ENCODE data around the gene RBM20.

RBM20 gene

DNA sequence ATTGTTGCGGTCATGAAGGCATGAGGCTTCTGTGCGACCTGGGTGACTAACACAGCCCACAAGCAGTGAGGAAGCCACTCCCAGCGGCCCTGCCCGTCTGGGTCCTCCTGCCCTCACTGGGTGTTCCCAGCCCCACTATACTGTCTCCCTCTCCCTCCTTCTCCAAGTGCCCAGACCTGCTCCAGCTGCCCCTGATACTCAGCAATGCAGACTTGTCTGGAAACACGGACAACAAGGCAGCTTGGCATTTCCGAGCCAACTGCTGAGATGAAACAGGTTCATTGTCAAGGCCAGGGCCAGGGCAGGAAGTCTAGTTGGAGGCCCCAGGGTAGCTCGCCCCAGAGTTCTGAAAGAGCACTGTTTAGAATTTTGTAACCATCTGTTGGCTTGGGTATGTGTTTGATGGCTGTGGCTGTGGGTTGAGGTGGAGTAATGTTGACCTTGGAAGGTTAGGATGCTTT, 95.7 kb downstream of the RBM20 start:
- no peak for DNase-seq (ENCODE audit: low read depth)

DNA sequence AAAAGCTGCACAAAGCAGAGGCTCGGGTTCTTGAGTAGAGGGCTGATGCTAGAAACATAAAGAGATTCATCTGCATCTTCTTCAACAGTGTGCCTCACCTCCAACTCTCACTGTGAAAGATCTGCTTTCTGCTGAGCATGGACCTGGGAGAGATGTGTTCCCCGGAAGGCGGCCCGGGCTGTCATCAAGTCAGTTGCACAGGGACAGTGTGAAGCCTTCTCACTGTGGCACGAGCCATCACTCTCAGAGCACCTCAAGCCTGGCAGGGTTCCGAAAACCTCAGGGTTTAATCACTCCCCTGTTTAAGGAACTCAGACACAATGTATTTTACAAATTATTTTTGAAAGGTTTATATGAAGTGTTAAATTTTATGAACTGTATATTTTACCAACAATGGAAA, 98.7 kb downstream of the RBM20 start:
- no peak for DNase-seq (ENCODE audit: low read depth)

DNA sequence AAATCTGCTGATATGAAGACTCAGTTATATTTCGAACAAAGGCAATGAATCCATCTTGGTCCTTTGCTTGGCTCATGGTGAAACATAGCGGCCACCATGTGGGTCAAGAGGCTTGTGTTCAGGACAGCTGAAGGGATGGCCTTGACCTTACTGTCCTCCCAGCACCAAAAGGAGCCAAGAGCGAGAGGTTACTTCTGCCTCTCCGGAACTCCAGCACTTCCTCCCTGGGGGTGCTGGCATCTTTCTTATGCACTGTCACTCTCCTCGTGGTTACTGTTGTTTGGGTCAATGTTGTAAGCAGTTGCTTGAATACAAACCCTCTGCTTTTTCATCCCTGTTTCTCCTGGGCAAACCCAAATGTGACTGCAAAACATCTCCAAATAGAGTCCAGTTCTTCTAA, 100.6 kb downstream of the RBM20 start:
- no peak for DNase-seq (ENCODE audit: low read depth)

DNA sequence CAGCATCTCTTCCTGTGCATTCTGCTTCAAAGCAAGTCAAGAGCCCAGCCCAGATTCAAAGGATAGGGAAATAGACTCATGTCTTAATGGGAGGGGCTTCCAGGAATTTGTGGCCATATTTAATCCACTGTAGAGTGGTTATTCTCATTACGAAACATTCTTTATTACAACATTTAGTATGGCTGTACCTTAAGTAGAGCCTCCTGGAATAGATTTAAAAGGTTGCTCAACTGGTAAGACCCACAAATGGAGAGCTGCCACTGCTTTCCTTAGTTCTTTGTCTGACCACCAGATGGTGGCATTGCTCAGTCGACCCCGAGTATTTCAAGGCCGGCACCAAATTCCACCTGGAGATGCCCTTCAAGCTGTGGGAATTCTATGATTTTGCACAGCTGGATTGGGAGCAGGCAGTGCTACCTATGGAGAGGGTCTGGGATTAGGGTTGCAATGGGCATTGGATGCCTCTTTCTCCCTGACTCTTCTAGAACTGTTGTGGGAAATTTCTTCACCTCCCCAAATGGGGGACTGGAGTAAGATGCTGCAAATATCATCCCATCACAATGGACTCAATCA, 102.2 kb downstream of the RBM20 start:
- DNase-seq (ENCODE audit: low read depth), result peak; percentile 8

DNA sequence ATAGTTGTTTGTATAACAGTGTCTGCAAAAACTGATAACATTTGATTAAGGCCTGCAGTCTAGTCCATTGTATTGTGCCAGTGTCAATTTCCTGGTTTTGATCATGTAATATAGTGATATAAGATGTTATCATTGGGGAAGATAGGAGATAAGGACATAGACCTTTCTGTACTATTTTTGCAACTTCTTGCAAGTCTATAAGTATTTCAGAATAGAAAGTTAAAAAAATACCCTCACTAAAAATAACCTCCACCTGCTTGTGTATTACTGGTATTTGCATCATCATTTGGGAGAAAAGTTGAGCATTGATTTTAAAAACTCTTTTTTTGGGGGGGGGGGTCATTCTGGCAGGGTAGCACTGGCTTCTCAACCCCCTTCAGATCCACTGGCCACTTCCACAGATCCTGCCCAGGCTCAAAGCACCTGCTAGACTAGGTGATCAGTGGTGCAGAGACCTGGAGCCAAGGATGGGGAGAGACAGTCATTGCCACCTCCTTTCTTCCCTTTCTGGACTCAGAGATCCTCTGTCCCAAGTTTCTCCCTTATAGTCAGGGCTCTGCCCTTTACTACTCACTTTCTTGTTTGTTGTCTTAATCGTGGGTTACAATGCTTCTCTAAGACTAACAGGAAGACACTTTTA, 103.0 kb downstream of the RBM20 start:
- no peak for DNase-seq (ENCODE audit: low read depth)

DNA sequence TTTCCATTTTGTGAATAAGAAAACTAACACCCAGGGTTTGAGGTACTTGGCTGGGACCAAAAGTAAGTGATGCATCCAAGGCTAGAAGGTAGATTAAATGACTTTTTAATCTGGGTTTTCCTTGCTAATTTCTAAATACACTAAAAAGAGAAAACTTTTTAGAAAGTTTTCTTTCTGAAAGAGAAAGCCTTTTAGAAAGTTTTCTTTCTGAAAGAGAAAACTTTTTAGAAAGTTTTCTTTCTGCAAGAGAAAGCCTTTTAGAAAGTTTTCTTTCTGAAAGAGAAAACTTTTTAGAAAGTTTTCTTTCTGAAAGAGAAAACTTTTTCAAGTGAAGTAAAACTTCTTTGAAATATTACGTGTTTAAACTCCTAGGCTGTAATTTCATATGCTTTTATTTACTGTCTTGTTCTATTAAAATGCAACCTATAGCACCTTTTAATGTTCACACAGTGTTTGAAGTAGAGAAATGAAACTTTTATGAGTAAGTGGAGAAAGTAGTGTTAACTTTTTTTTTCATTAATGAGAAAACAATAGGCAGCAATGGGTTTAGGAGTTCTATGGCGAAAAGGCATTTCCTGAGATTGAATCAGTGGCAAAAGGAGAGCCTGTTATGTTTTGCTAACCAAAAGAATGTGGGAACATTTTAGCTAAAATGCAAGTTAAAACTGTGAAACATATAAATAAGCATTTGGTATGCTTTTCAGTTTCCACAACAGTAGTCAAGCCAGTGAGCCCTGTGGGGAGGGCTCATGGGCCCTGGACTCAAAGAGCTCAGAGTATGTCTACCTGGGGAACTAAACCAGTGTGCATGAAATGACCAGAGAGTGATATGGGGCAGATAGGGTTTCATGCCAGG, 103.7 kb downstream of the RBM20 start:
- no peak for DNase-seq (ENCODE audit: low read depth)

DNA sequence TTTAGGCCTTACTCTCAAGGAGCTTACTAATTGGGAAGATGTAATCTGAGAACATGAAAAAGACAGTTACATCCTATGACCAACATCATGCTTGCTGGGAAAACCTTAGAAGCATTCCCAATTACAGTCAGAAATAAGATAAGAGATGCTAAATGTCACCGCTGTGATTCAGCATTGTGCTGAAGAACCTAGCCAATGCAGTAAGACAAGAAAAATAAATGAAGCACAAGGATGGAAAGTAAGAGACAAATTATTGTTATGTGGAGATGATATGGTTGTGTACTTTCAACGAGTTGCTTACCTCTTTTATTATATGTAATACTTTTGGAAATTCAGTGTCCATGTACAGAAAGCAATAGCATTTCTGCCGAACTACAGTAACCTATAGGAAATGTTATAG, 104.8 kb downstream of the RBM20 start:
- no peak for DNase-seq (ENCODE audit: low read depth)

DNA sequence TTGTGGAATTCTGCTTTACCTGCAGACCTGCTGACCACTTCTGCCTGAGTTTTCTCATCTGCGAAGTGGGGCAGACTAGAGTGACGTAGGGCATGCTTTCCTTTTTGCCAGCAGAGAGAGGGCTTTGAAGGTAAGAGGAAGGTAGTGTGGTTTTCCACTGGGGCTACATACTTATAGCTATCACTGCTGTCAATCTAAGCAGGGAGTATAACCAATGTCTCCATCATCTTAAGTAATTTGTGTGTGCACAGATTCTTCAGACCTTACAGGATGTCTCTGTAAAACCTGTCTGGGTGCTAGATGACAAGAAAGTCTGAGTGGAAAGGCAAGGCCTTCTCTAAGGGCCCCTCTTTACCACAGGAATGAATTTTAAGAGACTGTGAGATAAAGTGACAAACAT, 106.8 kb downstream of the RBM20 start:
- no peak for DNase-seq (ENCODE audit: low read depth)

DNA sequence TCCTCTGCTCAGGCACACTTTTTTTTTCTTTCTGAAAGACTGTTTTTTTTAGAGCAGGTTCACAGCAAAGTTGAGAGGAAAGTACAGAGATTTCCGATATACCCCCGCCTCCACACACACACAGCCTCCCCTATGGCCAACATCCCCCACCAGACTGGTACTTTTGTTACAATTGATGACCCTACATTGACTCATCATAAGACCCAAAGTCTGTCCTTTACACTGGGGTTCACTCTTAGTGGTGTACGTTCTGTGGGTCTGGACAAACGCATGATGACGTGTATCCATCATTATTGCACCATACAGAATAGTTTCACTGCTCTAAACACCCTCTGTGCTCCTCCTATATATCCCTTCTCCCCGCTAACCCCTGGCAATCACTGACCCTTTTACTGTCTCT, 107.7 kb downstream of the RBM20 start:
- no peak for DNase-seq (ENCODE audit: low read depth)

DNA sequence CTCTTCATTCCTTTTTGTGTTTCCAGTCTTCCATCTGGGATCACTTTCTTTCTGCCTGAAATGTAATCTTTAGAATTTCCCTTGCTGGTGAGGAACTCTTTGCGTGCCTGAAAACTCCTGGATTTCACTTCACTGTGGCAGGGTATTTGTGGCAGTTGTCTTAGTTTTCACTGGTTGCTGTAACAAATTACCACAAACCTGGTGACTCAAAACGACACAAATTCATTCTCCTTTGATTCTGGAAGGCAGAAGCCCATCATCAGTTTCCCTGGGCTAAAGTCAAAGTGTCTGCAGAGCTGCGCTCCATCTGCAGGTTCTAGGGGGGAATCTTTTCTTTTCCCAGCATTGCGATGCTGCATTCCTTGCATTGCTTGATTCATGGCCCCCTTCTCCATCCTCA, 109.3 kb downstream of the RBM20 start:
- no peak for DNase-seq (ENCODE audit: low read depth)

DNA sequence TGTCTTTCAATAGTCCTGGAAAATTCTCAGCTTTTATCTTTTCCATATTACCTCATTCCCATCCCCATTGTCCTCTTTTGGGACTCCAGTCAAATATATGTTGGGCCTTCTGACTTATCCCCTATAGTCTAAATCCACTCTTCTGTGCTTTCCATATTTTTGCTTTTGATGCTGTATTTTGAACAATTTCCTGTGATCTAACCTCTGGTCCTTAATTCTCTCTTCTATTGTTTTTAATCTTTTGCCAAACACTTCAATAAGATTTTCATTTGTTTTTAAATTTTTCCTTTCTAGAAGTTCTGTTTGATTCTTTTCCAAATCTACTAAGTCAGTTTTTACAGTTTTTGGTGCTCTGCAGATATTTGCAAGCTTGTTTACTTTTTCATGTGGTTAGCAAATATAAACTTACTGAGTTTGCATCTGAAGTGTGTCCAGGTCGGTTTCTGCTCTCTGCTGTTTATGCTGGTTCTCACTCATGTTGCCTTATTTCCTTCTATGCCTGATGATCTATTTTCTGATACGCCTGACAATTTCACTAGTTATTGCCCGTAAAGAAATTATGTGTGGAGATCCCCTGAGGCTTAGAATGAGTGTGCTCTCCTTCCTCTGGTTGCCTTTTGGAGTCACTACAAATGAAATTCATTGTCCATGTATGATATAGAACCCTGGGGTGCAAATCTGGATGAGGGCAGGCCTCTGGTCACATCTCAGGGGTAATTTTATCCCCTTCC, 110.4 kb downstream of the RBM20 start:
- DNase-seq (ENCODE audit: low read depth), result no peak

DNA sequence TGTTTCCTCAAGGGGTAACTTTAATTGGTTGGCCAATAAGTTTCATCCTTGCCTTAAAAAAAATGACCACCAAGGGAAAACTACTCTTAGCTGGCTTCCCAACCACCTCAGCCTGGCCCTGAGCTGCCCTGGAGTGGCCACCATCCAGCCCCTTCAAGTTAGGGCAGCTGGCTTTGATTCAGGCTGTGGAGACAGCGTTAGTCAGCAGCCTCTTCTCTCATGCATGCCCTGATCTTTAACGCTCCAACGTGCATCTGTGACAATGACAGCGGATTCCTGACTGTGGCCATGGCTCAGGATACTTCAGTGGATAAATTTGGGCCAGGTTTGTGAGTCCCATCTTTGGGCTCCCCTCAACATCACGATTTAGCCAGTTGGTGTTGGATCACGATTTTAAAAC, 111.6 kb downstream of the RBM20 start:
- no peak for DNase-seq (ENCODE audit: low read depth)

DNA sequence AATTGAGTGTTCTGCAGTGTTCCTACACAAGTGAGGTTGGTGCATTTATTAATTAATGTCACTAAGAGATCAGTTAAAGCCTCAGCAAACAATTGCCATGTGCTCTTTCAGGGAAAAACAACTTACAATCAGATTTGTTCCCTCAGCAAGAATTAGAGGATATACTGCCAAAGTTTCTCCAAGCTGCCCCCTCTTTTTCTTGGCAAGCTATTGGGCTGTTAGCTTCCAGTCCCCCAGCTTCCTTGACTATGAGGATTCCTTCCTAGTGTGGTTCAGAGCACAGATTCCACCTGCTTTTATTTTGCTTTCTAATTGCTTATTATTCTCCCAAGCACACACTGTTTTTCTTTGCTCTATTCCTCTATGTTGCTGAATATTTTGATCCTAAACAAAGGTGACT, 112.7 kb downstream of the RBM20 start:
- DNase-seq (ENCODE audit: low read depth), result no peak

DNA sequence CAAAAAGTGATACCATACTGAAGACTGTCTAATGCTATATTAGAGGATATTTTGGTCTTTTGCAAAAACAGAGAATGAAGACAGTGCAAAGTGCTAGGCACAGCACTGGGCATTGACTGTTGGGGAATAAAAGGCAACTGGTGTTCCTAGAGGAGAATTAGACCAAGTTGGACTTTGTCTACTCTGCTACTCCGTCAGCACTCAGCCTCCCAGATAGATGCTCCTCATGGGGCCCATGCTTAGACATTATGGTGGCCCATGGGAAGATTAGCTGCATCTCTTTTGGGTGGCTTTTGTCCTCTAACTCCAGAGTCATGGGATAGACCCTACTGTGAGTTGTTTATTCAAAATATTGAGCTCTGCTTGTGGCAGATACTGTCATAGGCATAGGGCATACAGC, 113.5 kb downstream of the RBM20 start:
- DNase-seq (ENCODE audit: low read depth), result no peak

DNA sequence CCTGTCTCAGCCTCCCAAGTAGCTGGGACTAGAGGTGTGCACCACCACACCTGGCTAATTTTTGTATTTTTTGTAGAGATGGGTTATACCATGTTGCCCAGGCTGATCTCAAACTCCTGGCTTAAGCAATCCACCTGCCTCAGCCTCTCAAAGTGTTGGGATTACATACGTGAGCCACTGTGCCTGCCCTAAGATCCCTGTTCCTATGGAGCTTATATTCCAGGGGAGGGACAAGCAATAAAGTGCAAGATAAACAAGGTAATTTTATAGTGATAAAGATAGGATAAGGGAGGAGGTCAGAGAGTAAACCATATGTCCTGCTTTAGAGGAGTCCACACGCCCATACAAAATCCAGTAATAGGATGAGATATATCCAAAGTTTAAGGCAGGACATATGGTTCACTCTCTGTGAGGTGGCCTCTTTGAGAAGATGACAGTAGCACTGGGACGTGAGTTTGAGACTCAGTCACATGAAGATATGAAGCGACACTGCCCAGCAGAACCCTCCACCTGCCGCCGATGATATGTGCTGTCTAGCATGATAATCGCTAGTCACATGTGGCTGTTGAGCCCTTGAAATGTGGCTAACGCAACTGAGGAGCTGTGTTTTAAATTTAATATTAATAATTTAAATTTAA, 114.1 kb downstream of the RBM20 start:
- DNase-seq (ENCODE audit: low read depth), result no peak

DNA sequence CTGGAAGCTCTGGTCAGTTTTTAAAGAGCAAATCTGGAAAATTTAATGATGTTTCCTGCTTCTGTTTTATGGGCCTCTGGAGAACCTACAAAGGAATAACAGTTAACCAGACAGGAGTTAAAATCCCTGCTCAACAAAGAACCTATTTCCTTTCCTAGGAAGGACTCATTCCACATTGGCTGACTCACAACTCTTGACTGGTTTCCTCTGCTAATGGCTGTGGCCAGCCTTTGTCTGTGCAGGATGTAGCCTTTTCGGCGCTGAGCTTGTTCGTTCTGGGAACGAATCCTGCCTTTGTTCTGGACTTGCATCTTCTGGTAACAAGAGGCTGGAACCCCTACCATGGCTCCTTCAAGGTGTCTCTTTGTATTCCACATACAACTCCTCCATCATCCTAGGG, 114.8 kb downstream of the RBM20 start:
- DNase-seq (ENCODE audit: low read depth), result no peak

DNA sequence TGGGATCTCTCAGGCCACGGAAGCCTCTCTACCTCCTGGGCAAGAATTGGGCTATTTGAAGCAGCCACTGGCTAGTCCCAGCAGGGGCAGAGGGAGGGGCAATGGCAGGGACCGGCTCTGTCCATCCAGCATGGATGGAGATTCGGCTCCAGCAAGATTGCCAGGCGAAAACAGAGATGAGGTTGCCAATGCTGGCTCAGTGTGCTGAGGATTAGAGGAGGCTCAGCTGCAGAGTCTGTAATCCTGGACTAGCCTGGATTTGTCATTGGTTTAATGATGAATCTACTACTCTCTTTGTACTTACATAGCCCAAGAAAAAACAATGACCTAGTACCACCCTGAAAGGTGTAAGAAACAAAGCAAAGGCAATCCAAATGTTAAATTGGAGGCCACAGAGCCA, 115.4 kb downstream of the RBM20 start:
- DNase-seq (ENCODE audit: low read depth), result no peak

DNA sequence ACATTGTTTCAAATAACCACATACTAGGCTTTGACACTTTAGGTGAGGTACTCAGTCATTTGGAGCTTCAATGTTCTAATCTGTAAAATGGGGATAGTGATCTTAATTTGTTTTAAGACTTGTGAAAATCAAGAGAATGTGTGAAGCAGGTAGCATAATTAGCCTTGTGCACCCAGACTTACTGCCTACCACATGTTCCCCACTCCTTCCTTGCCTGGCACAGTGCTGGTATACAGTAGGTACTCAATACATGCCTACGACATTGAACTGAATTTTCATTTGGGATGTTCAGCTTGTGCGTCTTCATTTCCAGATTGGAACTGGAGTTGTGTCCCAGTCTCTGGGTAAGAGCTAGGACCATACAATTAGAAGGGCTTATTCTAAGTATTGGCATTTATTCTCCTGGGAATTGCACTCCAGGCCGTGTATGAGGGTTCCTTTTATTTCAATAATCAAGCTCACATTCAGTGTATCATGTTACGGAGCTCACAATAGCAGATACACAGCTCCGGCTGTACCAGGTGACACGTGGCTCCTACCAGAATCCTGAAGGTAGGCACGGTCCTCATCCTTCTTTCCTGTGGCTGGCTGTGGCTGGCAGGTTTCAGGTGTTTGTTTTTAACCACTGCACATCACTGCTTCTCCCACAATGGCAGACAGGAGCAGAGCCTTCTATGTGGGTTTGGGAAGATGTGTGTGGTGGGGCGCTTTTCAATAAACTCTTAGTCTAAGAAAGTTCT, 118.1 kb downstream of the RBM20 start:
- DNase-seq (ENCODE audit: low read depth), result no peak

DNA sequence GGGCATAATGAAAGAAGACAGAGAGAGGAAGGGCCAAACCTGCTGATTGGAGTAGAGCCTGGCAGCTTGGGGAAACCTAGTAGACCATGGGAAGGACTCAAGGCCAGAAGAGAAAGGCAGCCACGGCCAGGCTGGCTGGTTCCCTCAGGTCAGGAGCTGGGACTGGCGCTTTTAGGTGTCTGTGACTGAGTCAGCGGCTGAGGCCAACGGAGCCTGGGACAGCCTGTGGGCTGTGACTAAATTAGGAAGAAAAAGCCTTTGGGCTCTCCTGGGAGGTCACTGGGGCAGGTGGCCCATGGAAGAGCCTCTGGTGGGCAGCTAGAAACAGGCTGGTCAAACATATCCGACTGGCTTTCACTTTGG, 118.7 kb downstream of the RBM20 start:
- no peak for DNase-seq (ENCODE audit: low read depth)

DNA sequence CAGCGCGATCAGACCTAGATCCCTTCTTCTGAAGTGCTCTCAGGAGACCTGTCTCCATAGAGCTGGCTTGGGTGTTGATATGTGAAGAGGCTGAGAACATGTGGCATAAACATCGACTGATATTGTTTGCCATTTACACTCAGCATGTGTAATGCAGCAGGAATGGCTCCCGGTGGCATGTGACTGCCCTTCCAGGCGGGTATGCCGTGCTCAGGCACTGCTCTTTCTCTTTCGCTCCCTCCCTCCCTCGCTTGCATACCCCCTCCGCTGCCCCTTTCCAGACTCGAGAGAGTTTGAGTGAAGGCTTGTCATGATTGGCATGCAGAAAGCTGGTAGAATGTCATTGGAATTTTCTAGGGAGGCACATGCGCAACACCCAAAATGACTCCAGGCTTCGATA, 120.2 kb downstream of the RBM20 start:
- no peak for DNase-seq (ENCODE audit: low read depth)

DNA sequence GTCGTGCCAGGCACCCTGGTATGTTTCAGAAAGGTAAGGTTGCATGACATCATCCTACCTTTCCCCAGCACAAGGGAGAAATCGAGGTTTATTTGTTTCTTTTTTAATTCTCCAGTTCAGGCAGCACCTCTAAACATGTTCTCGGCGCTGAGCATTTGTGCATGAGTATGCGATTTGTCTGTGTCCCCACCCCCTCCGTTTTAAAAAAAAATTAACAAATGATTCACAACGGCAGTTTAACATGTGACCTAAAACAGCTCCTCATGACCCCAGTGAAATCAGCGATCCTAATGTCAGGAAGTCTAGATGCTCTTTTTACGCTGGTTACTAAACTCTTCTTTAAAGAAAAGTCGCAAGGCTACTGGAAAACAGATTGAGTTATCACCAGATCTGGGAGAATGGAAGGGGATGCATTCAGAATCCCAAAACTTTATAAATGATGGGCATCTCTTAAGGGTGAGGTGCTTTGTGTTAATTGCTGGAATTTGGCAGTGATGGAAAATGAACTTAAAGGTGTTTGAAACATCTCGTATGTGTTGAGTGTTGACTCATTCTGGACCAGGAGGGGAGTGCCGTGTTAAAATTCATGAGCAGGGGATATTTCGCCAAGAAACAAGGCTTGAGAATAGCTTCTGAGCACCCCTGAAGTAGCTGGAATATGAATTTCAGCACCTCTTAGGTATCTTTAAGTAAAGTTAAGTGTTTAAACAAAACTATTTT, 120.8 kb downstream of the RBM20 start:
- DNase-seq (ENCODE audit: low read depth), result no peak
